ENCODE results near the gene PHC2.

The PHC2 gene

GRCh38 chr1:33319186-33319948 is 111.5 kb downstream of the PHC2 start:
- H4K20me1 ChIP-seq (ENCODE audit: insufficient read depth, low read length, poor library complexity, severe bottlenecking): no peaks in the 10 kb centered on the region
- no peak overlapping the region for H3K9ac ChIP-seq (ENCODE audit: low read depth, low read length, poor library complexity, severe bottlenecking)
- no peak for TF ChIP-seq EZH2phosphoT487 (IDR thresholded peaks at IDR 0.05; ENCODE audit: borderline replicate concordance)
- TF ChIP-seq CTCF (conservative IDR thresholded peaks at IDR 0.05; ENCODE audit: low read length): no peak
- H3K36me3 ChIP-seq (ENCODE audit: insufficient read depth, low read length): peaks cover 16% of the 10 kb centered on the region; the same call in 1 of the 2 replicates
- H3F3A ChIP-seq (ENCODE audit: low read depth): no peaks in the 10 kb centered on the region
- H3K27me3 ChIP-seq (ENCODE audit: insufficient read depth, low read length, poor library complexity, severe bottlenecking): no peaks in the 10 kb centered on the region
- H3K9me2 ChIP-seq (replicated peaks; ENCODE audit: low read depth, low read length): no peaks in the 10 kb centered on the region
- no peaks in the 10 kb centered on the region for H3K9me3 ChIP-seq (ENCODE audit: insufficient read depth, low read depth, low read length)
- H3K4me2 ChIP-seq (ENCODE audit: low read depth, low read length, poor library complexity, severe bottlenecking): no peak overlapping the region
- no peak overlapping the region for H2AFZ ChIP-seq (ENCODE audit: low read length)
- H3K79me2 ChIP-seq (ENCODE audit: insufficient read depth, low read length): no peaks in the 10 kb centered on the region
- H3K4me1 ChIP-seq (ENCODE audit: insufficient read depth, low read length, poor library complexity, severe bottlenecking): no peaks in the 10 kb centered on the region
- no peak overlapping the region for H3K4me3 ChIP-seq (ENCODE audit: low read length, poor library complexity, severe bottlenecking)

- no peaks in the 10 kb centered on the region for H3K9me2 ChIP-seq (replicated peaks; ENCODE audit: low read depth, low read length)
- no peak overlapping the region for H3K4me3 ChIP-seq (ENCODE audit: low read length, poor library complexity, severe bottlenecking)
- no peak for TF ChIP-seq CTCF (conservative IDR thresholded peaks at IDR 0.05; ENCODE audit: low read length)
- no peak for TF ChIP-seq EZH2phosphoT487 (IDR thresholded peaks at IDR 0.05; ENCODE audit: borderline replicate concordance)
- H3K79me2 ChIP-seq (ENCODE audit: insufficient read depth, low read length): no peaks in the 10 kb centered on the region
- H4K20me1 ChIP-seq (ENCODE audit: insufficient read depth, low read length, poor library complexity, severe bottlenecking): no peaks in the 10 kb centered on the region
- H3K9ac ChIP-seq (ENCODE audit: low read depth, low read length, poor library complexity, severe bottlenecking): no peak overlapping the region
- no peaks in the 10 kb centered on the region for H3K9me3 ChIP-seq (ENCODE audit: insufficient read depth, low read depth, low read length)
- no peaks in the 10 kb centered on the region for H3K27me3 ChIP-seq (ENCODE audit: insufficient read depth, low read length, poor library complexity, severe bottlenecking)
- no peak overlapping the region for H3K4me2 ChIP-seq (ENCODE audit: low read depth, low read length, poor library complexity, severe bottlenecking)
- no peaks in the 10 kb centered on the region for H3K4me1 ChIP-seq (ENCODE audit: insufficient read depth, low read length, poor library complexity, severe bottlenecking)
- no peaks in the 10 kb centered on the region for H3F3A ChIP-seq (ENCODE audit: low read depth)
- peaks cover 1% of the 10 kb centered on the region; the same call in 1 of the 2 replicates for H3K36me3 ChIP-seq (ENCODE audit: insufficient read depth, low read length)
- no peak overlapping the region for H2AFZ ChIP-seq (ENCODE audit: low read length)
These were observed 112.9 kb downstream of the PHC2 start for GRCh38 chr1:33317946-33318345.

- Histone ChIP-seq H4K20me1 (ENCODE audit: insufficient read depth, low read length, poor library complexity, severe bottlenecking) (no peaks in the 10 kb centered on the region), H3K9me3 (ENCODE audit: insufficient read depth, low read depth, low read length) (no peaks in the 10 kb centered on the region), H2AFZ (ENCODE audit: low read length) (no peak overlapping the region), H3K4me1 (ENCODE audit: insufficient read depth, low read length, poor library complexity, severe bottlenecking) (no peaks in the 10 kb centered on the region), H3F3A (ENCODE audit: low read depth) (no peaks in the 10 kb centered on the region), H3K4me2 (ENCODE audit: low read depth, low read length, poor library complexity, severe bottlenecking) (no peak overlapping the region), H3K9ac (ENCODE audit: low read depth, low read length, poor library complexity, severe bottlenecking) (no peak overlapping the region), H3K27me3 (ENCODE audit: insufficient read depth, low read length, poor library complexity, severe bottlenecking) (no peaks in the 10 kb centered on the region), H3K79me2 (ENCODE audit: insufficient read depth, low read length) (no peaks in the 10 kb centered on the region), H3K9me2 (replicated peaks; ENCODE audit: low read depth, low read length) (no peaks in the 10 kb centered on the region), H3K36me3 (ENCODE audit: insufficient read depth, low read length) (no peaks in the 10 kb centered on the region; the same call in 1 of the 2 replicates), H3K4me3 (ENCODE audit: low read length, poor library complexity, severe bottlenecking) (no peak overlapping the region)
- TF ChIP-seq CTCF (conservative IDR thresholded peaks at IDR 0.05; ENCODE audit: low read length): no peak
- no peak for TF ChIP-seq EZH2phosphoT487 (IDR thresholded peaks at IDR 0.05; ENCODE audit: borderline replicate concordance)
These were observed 113.5 kb downstream of the PHC2 start for GRCh38 chr1:33317354-33317753.
